ENCODE data around the gene ABLIM1. TPM values are rescaled to one million over a fixed set of nuclear protein-coding genes. Genes with fewer than 3 reads are reported as not detected.

The ABLIM1 gene
- polyA plus RNA-seq, 1 donor from 2014 or later, result 10.1 TPM

DNA sequence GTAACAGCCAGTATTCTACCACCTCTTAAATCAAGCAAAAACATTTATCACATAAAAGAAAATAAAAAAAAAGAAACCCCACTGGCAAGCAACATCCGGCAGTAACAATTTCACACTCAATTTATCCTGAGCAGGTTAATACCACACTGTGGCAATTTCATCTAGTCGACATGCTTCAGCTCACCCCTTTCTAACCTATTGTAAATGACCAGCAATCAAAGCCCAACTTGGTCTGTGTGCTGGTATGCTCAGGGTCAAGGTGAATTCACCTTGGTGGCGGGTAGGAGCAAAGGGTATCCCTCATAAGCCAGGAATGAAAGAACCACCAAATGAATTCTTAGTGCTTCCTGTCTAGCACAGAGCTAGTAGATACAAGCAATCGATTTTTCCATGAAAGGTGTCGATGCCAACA, 144.7 kb downstream of the ABLIM1 start:
- no peaks in the 10 kb centered on the region for H3K36me3 ChIP-seq (ENCODE audit: insufficient read depth, low read length)
- no peaks in the 10 kb centered on the region for H3K27me3 ChIP-seq (ENCODE audit: insufficient read depth, low read depth, low read length)
- no peaks in the 10 kb centered on the region for H3K9me2 ChIP-seq (ENCODE audit: insufficient read depth, low read length)
- H3K9me3 ChIP-seq (ENCODE audit: low read length), result no peaks in the 10 kb centered on the region
- TF ChIP-seq MXI1 (conservative IDR thresholded peaks at IDR 0.05; ENCODE audit: poor library complexity, severe bottlenecking), result no peak
- no peak overlapping the region for H3K9ac ChIP-seq (ENCODE audit: low read length)
- H3F3A ChIP-seq (ENCODE audit: insufficient read depth, low read length, poor library complexity, severe bottlenecking), result no peaks in the 10 kb centered on the region
- H4K20me1 ChIP-seq (ENCODE audit: insufficient read depth), result no peaks in the 10 kb centered on the region
- no peaks in the 10 kb centered on the region for H3K79me2 ChIP-seq (replicated peaks; ENCODE audit: insufficient read depth, low read length)
- H3K4me3 ChIP-seq (ENCODE audit: low read length), result no peak overlapping the region
- H3K4me2 ChIP-seq (ENCODE audit: low read length), result no peak overlapping the region
- H3K27ac ChIP-seq (ENCODE audit: low read length), result no peak overlapping the region
- no peak overlapping the region for H2AFZ ChIP-seq (ENCODE audit: low read depth, low read length)

DNA sequence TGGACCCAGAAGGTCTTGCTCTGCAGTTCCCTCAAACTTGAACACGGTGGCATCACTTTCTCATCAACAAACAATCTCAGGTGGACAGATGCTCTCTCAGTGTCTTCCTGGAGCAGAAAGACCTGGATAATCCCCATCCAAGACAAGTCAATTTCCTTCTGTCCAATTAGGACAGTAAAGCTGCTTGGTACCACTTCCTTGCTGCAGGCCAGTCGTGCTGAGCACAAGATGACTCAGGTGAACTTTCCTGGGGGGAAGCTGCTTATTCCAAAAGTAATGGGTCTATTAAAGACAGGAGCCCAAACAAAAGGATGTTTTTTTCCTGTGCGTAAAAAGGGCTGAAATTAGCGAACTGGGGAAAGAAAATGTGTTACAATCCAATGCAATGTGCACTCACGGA, 146.2 kb downstream of the ABLIM1 start:
- H3K9me2 ChIP-seq (ENCODE audit: insufficient read depth, low read length), result no peaks in the 10 kb centered on the region
- H3K79me2 ChIP-seq (replicated peaks; ENCODE audit: insufficient read depth, low read length), result no peaks in the 10 kb centered on the region
- H3K27me3 ChIP-seq (ENCODE audit: insufficient read depth, low read depth, low read length), result no peaks in the 10 kb centered on the region
- H4K20me1 ChIP-seq (ENCODE audit: insufficient read depth), result no peaks in the 10 kb centered on the region
- TF ChIP-seq, protein P1, sequence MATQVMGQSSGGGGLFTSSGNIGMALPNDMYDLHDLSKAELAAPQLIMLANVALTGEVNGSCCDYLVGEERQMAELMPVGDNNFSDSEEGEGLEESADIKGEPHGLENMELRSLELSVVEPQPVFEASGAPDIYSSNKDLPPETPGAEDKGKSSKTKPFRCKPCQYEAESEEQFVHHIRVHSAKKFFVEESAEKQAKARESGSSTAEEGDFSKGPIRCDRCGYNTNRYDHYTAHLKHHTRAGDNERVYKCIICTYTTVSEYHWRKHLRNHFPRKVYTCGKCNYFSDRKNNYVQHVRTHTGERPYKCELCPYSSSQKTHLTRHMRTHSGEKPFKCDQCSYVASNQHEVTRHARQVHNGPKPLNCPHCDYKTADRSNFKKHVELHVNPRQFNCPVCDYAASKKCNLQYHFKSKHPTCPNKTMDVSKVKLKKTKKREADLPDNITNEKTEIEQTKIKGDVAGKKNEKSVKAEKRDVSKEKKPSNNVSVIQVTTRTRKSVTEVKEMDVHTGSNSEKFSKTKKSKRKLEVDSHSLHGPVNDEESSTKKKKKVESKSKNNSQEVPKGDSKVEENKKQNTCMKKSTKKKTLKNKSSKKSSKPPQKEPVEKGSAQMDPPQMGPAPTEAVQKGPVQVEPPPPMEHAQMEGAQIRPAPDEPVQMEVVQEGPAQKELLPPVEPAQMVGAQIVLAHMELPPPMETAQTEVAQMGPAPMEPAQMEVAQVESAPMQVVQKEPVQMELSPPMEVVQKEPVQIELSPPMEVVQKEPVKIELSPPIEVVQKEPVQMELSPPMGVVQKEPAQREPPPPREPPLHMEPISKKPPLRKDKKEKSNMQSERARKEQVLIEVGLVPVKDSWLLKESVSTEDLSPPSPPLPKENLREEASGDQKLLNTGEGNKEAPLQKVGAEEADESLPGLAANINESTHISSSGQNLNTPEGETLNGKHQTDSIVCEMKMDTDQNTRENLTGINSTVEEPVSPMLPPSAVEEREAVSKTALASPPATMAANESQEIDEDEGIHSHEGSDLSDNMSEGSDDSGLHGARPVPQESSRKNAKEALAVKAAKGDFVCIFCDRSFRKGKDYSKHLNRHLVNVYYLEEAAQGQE (IDR thresholded peaks at IDR 0.05; ENCODE audit: borderline replicate concordance), result no peak
- TF ChIP-seq EZH2 (IDR thresholded peaks at IDR 0.05; ENCODE audit: borderline replicate concordance, insufficient read depth, low read length, poor library complexity, severe bottlenecking) (no peak), POLR2AphosphoS5 (IDR thresholded peaks at IDR 0.05) (no peak), MXI1 (conservative IDR thresholded peaks at IDR 0.05; ENCODE audit: poor library complexity, severe bottlenecking) (no peak), TAF1 (IDR thresholded peaks at IDR 0.05; ENCODE audit: low read depth) (no peak), RAD21 (conservative IDR thresholded peaks at IDR 0.05) (no peak), SMC3 (conservative IDR thresholded peaks at IDR 0.05; ENCODE audit: poor library complexity) (no peak)
- TF ChIP-seq, protein P2, sequence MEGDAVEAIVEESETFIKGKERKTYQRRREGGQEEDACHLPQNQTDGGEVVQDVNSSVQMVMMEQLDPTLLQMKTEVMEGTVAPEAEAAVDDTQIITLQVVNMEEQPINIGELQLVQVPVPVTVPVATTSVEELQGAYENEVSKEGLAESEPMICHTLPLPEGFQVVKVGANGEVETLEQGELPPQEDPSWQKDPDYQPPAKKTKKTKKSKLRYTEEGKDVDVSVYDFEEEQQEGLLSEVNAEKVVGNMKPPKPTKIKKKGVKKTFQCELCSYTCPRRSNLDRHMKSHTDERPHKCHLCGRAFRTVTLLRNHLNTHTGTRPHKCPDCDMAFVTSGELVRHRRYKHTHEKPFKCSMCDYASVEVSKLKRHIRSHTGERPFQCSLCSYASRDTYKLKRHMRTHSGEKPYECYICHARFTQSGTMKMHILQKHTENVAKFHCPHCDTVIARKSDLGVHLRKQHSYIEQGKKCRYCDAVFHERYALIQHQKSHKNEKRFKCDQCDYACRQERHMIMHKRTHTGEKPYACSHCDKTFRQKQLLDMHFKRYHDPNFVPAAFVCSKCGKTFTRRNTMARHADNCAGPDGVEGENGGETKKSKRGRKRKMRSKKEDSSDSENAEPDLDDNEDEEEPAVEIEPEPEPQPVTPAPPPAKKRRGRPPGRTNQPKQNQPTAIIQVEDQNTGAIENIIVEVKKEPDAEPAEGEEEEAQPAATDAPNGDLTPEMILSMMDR (IDR thresholded peaks at IDR 0.05; ENCODE audit: poor library complexity, severe bottlenecking), result no peak
- H3K36me3 ChIP-seq (ENCODE audit: insufficient read depth, low read length), result no peaks in the 10 kb centered on the region
- H2AFZ ChIP-seq (ENCODE audit: low read depth, low read length), result no peak overlapping the region
- no peaks in the 10 kb centered on the region for H3K9me3 ChIP-seq (ENCODE audit: low read length)
- H3K27ac ChIP-seq (ENCODE audit: low read length), result no peak overlapping the region
- H3K9ac ChIP-seq (ENCODE audit: low read length), result no peak overlapping the region
- H3K4me3 ChIP-seq (ENCODE audit: low read length), result no peak overlapping the region
- H3F3A ChIP-seq (ENCODE audit: insufficient read depth, low read length, poor library complexity, severe bottlenecking), result no peaks in the 10 kb centered on the region
- H3K4me2 ChIP-seq (ENCODE audit: low read length), result no peak overlapping the region

DNA sequence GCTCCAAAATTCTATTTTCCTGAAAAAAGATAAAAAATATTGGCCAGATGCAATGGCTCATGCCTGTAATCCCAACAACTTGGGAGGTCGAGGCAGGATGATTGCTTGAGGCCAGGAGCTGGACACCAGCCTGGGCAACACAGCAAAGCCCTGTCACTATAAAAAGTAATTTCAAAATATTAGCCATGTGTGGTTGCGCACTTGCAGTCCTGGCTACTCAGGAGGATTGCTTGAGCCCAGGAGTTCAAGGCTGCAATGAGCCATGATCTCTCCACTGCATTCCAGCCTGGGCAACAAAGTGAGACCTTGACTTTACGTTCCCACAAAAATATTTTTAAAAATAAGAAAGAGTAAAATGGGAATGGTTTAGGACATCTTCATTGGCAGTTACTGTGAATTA, 149.7 kb downstream of the ABLIM1 start:
- H3K27ac ChIP-seq (ENCODE audit: low read length), result no peak overlapping the region
- H3K4me3 ChIP-seq (ENCODE audit: low read length), result no peak overlapping the region
- no peaks in the 10 kb centered on the region for H3K36me3 ChIP-seq (ENCODE audit: insufficient read depth, low read length)
- H3K9me3 ChIP-seq (ENCODE audit: low read length), result no peaks in the 10 kb centered on the region
- no peaks in the 10 kb centered on the region for H3K9me2 ChIP-seq (ENCODE audit: insufficient read depth, low read length)
- no peaks in the 10 kb centered on the region for H3K79me2 ChIP-seq (replicated peaks; ENCODE audit: insufficient read depth, low read length)
- TF ChIP-seq EP300 (conservative IDR thresholded peaks at IDR 0.05; ENCODE audit: poor library complexity, severe bottlenecking) (no peak), MXI1 (conservative IDR thresholded peaks at IDR 0.05; ENCODE audit: poor library complexity, severe bottlenecking) (no peak), TAF1 (IDR thresholded peaks at IDR 0.05; ENCODE audit: low read depth) (no peak), EZH2 (IDR thresholded peaks at IDR 0.05; ENCODE audit: borderline replicate concordance, insufficient read depth, low read length, poor library complexity, severe bottlenecking) (no peak), SMC3 (conservative IDR thresholded peaks at IDR 0.05; ENCODE audit: poor library complexity) (no peak)
- TF ChIP-seq, protein P2 (IDR thresholded peaks at IDR 0.05; ENCODE audit: poor library complexity, severe bottlenecking), result no peak
- TF ChIP-seq, protein P1 (IDR thresholded peaks at IDR 0.05; ENCODE audit: borderline replicate concordance), result no peak
- no peak overlapping the region for H2AFZ ChIP-seq (ENCODE audit: low read depth, low read length)
- no peak overlapping the region for H3K9ac ChIP-seq (ENCODE audit: low read length)
- no peaks in the 10 kb centered on the region for H4K20me1 ChIP-seq (ENCODE audit: insufficient read depth)
- no peaks in the 10 kb centered on the region for H3K27me3 ChIP-seq (ENCODE audit: insufficient read depth, low read depth, low read length)
- no peaks in the 10 kb centered on the region for H3F3A ChIP-seq (ENCODE audit: insufficient read depth, low read length, poor library complexity, severe bottlenecking)
- no peak overlapping the region for H3K4me2 ChIP-seq (ENCODE audit: low read length)
